ENCODE results near the gene CASK.

CASK gene

DNA sequence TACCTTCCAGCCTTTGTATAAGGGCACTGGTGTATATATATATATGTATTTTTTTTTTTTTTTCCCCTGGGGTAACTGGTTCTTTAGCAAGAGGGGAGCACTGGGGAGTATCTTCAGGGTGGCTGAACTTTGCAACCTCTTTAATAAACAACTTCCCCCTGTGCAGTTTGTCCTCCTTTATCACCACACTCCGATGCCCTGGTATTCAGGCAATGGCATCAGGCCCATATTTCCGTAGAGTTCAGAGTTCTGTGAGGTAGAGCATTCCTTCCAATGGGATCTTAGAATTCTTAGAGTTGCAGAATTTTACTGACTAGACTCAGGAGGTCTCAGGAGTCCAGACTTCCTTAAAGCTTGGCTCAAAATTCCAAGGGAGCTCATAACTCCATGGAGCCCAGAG, 451.6 kb downstream of the CASK start:
- Mint-ChIP-seq H3K27ac (no peak overlapping the region), H3K9me3 (no peaks in the 10 kb centered on the region), H3K27me3 (no peaks in the 10 kb centered on the region), H3K4me1 (no peaks in the 10 kb centered on the region), H3K4me3 (no peak overlapping the region), H3K36me3 (no peaks in the 10 kb centered on the region)

DNA sequence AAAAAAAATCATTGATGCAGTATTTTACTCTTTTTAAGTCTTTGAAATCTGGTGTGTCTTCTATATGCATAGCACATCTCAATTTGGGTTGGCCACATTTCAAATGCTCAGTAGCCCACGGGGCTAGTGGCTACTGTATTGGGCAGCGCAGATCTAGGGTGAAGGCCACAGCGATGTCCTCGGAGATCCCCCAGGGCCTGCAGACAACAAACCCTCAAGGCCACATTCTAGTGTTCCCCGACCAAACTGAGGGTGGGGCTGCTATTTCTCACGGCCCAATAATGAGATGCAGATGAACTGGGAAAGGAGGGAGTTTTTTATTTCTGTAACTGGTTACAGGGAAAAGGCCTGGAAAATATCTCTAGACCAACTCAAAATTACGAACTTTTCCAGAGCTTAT, 452.6 kb downstream of the CASK start:
- H3K4me3 Mint-ChIP-seq = no peak overlapping the region
- no peaks in the 10 kb centered on the region for H3K36me3 Mint-ChIP-seq
- no peaks in the 10 kb centered on the region for H3K4me1 Mint-ChIP-seq
- H3K9me3 Mint-ChIP-seq = no peaks in the 10 kb centered on the region
- H3K27me3 Mint-ChIP-seq = no peaks in the 10 kb centered on the region
- H3K27ac Mint-ChIP-seq = no peak overlapping the region

DNA sequence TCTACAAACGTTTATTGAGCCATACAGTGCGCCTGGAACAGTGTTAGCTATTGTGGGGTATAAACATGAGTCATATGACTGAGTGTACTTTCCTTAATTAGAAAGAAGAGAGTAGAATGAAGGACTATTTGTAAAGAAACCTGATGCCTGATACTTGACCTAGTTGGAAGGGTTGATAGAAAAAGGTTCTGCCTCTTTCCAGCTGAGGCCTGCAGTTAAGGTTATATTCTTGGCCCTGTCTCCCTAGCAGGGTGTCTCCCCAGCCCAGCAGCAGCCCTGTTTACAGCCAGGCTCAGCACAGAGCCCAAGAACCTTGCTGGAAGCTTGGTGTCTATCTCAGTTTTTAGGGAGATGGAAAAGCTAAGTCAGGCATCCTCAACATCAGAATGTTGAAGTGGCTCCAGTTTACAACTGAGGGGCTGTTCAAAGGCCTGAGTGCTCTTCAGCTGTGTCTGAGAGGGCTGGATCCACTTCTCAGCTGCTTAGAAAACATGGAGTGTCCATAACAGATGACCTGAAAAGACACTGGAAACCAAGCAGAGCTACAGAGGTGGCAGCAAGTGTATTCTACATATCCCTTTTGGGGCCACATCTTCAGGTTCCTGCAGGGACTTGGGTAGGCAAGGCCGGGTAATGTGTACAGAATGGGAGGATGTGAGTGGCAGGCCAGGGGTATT, 454.6 kb downstream of the CASK start:
- H3K27ac Mint-ChIP-seq = no peak overlapping the region
- no peaks in the 10 kb centered on the region for H3K9me3 Mint-ChIP-seq
- no peaks in the 10 kb centered on the region for H3K27me3 Mint-ChIP-seq
- H3K4me1 Mint-ChIP-seq = no peaks in the 10 kb centered on the region
- H3K4me3 Mint-ChIP-seq = no peak overlapping the region
- H3K36me3 Mint-ChIP-seq = no peaks in the 10 kb centered on the region

Data from activated naive CD4-positive, alpha-beta T cell treated with anti-CD3 and anti-CD28 coated beads, Interleukin-2, amount 50 U/mL, for 24 hours (primary cell).